Thyroid gland (tissue), 4 donors: ENCODE measurements around the gene KLF3.

ENCODE experiments used
- POLR2A ChIP-seq, 2 donors: fragments of 450-650 bp; IDR thresholded peaks; one replicate each; pipeline ENCODE4 v1.6.1; 2017; ENCODE audit warnings: antibody characterized with exemption in 2 of 2, mild to moderate bottlenecking in 2 of 2, moderate library complexity in 1 of 2
- TF ChIP-seq, protein P1 (sequence below), 6 experiments: fragments of 200-600 bp in 3 of 6; fragments of 450-650 bp in 3 of 6; sonication (generic) in 3 of 6; IDR thresholded peaks; one replicate each; pipeline ENCODE4 v1.5.1; 2016 to 2019; ENCODE audit warnings: antibody characterized with exemption in 6 of 6, mild to moderate bottlenecking in 2 of 6, inconsistent platforms in 1 of 6, moderate library complexity in 1 of 6

DNA sequence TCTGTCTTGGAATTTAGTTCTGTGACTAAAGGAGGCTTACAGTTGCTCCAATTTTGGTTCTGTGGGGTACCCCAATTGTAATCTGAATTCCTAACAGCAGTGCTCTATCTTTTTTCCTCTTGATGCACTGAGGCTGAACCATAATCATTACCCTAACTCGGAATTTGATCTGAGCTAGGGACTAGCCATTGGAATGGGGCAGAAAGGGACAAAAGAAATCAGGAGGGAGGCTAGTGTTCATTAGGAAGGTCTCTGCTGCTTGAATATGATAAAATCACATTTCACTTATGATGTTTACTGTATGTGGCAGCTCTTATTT lies 2.7 kb downstream of the KLF3 start:
- TF ChIP-seq, protein P1, sequence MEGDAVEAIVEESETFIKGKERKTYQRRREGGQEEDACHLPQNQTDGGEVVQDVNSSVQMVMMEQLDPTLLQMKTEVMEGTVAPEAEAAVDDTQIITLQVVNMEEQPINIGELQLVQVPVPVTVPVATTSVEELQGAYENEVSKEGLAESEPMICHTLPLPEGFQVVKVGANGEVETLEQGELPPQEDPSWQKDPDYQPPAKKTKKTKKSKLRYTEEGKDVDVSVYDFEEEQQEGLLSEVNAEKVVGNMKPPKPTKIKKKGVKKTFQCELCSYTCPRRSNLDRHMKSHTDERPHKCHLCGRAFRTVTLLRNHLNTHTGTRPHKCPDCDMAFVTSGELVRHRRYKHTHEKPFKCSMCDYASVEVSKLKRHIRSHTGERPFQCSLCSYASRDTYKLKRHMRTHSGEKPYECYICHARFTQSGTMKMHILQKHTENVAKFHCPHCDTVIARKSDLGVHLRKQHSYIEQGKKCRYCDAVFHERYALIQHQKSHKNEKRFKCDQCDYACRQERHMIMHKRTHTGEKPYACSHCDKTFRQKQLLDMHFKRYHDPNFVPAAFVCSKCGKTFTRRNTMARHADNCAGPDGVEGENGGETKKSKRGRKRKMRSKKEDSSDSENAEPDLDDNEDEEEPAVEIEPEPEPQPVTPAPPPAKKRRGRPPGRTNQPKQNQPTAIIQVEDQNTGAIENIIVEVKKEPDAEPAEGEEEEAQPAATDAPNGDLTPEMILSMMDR (IDR thresholded peaks at IDR 0.05) = no peak
- no peak for TF ChIP-seq POLR2A (IDR thresholded peaks at IDR 0.05)
